H9 (cell line): ENCODE data around the gene S1PR2. TPM values are rescaled to one million over a fixed set of nuclear protein-coding genes. Genes with fewer than 3 reads are reported as not detected.

Experiments used
- DNase-seq: peaks from one replicate; pipeline ENCODE4 v3.0.0-alpha.2; 2017
- H2AFZ ChIP-seq: one replicate; pipeline ENCODE4 v1.6.1; 2013; ENCODE audit warnings: mild to moderate bottlenecking, low read length, control low read depth, moderate library complexity
- H2AK5ac ChIP-seq: 2 replicates; pipeline ENCODE4 v1.6.1; 2013; ENCODE audit warnings: low read length, control low read depth, mixed read lengths; ENCODE audit not compliant: insufficient read length
- H2BK120ac ChIP-seq: one replicate; pipeline ENCODE4 v1.6.1; 2013; ENCODE audit warnings: low read depth, mild to moderate bottlenecking, low read length, control low read depth, inconsistent platforms; ENCODE audit not compliant: poor library complexity, severe bottlenecking
- H2BK12ac ChIP-seq: 2 replicates; pipeline ENCODE4 v1.6.1; 2013; ENCODE audit warnings: low read length, control low read depth, mixed read lengths, low read depth; ENCODE audit not compliant: insufficient read length
- H2BK15ac ChIP-seq: 2 replicates; pipeline ENCODE4 v1.6.1; 2013; ENCODE audit warnings: low read depth, low read length, control low read depth
- H2BK20ac ChIP-seq: one replicate; pipeline ENCODE4 v1.6.1; 2013; ENCODE audit warnings: low read depth, mild to moderate bottlenecking, low read length, control low read depth, inconsistent platforms; ENCODE audit not compliant: poor library complexity, severe bottlenecking
- H2BK5ac ChIP-seq: 2 replicates; pipeline ENCODE4 v1.6.1; 2013; ENCODE audit warnings: low read length, control low read depth, mixed read lengths; ENCODE audit not compliant: insufficient read length
- H3K14ac ChIP-seq: 2 replicates; pipeline ENCODE4 v1.6.1; 2013; ENCODE audit warnings: low read length, control low read depth; ENCODE audit not compliant: insufficient read depth
- H3K18ac ChIP-seq: 2 replicates; pipeline ENCODE4 v1.6.1; 2013; ENCODE audit warnings: low read depth, mild to moderate bottlenecking, mixed read lengths, low read length, control low read depth; ENCODE audit not compliant: insufficient read length
- H3K23ac ChIP-seq: 2 replicates; pipeline ENCODE4 v1.6.1; 2013; ENCODE audit warnings: low read length, control low read depth, mixed read lengths, low read depth; ENCODE audit not compliant: insufficient read length
- H3K23me2 ChIP-seq: 2 replicates; pipeline ENCODE4 v1.6.1; 2013; ENCODE audit warnings: low read depth, mild to moderate bottlenecking, mixed read lengths, low read length, control low read depth; ENCODE audit not compliant: insufficient read length, poor library complexity, severe bottlenecking
- H3K27ac ChIP-seq: 2 replicates; pipeline ENCODE4 v1.5.1; 2013; ENCODE audit warnings: low read length, control low read depth, mixed read lengths, low read depth; ENCODE audit not compliant: insufficient read length
- H3K27me3 ChIP-seq: 2 replicates; pipeline ENCODE4 v1.6.1; 2013; ENCODE audit warnings: low read length, control low read depth, inconsistent platforms; ENCODE audit not compliant: insufficient read depth
- H3K4ac ChIP-seq: 2 replicates; pipeline ENCODE4 v1.6.1; 2013; ENCODE audit warnings: low read depth, mild to moderate bottlenecking, control low read depth, inconsistent platforms, low read length, moderate library complexity
- H3K4me1 ChIP-seq: 2 replicates; pipeline ENCODE4 v1.6.1; 2013; ENCODE audit warnings: low read length, control low read depth, inconsistent platforms; ENCODE audit not compliant: insufficient read depth
- H3K4me2 ChIP-seq: 2 replicates; pipeline ENCODE4 v1.6.1; 2013; ENCODE audit warnings: low read length, control low read depth, mixed read lengths; ENCODE audit not compliant: insufficient read length, insufficient read depth
- H3K56ac ChIP-seq: 2 replicates; pipeline ENCODE4 v1.6.1; 2013; ENCODE audit warnings: low read depth, mild to moderate bottlenecking, mixed read lengths, low read length, control low read depth; ENCODE audit not compliant: insufficient read length
- H3K79me1 ChIP-seq: 2 replicates; pipeline ENCODE4 v1.6.1; 2013; ENCODE audit warnings: low read depth, mild to moderate bottlenecking, moderate library complexity, low read length, control low read depth, inconsistent platforms; ENCODE audit not compliant: insufficient read depth, poor library complexity, severe bottlenecking
- H3K79me2 ChIP-seq: 2 replicates; pipeline ENCODE4 v1.6.1; 2013; ENCODE audit warnings: low read length, control low read depth, inconsistent platforms; ENCODE audit not compliant: insufficient read depth
- H3K9ac ChIP-seq: 2 replicates; pipeline ENCODE4 v1.6.1; 2013; ENCODE audit warnings: low read length, control low read depth, mixed read lengths; ENCODE audit not compliant: insufficient read length; ENCODE audit errors: extremely low read depth
- H3K9me3 ChIP-seq: one replicate; pipeline ENCODE4 v1.6.1; 2013; ENCODE audit warnings: low read depth, low read length, inconsistent platforms; ENCODE audit not compliant: control insufficient read depth
- H3T11ph ChIP-seq: one replicate; pipeline ENCODE4 v1.6.1; 2013; ENCODE audit warnings: mild to moderate bottlenecking, low read length, control low read depth, inconsistent platforms
- H4K20me1 ChIP-seq: one replicate; pipeline ENCODE4 v1.6.1; 2013; ENCODE audit not compliant: control insufficient read depth, insufficient read length, insufficient read depth
- H4K5ac ChIP-seq: 2 replicates; pipeline ENCODE4 v1.6.1; 2013; ENCODE audit warnings: low read depth, mild to moderate bottlenecking, mixed read lengths, low read length, control low read depth; ENCODE audit not compliant: insufficient read length
- H4K8ac ChIP-seq: replicated peaks from 2 replicates; pipeline ENCODE4 v1.6.1; 2013; ENCODE audit warnings: low read length, control low read depth, mixed read lengths, low read depth; ENCODE audit not compliant: insufficient read length
- H4K91ac ChIP-seq: 2 replicates; pipeline ENCODE4 v1.6.1; 2013; ENCODE audit warnings: low read depth, mild to moderate bottlenecking, moderate library complexity, mixed read lengths, low read length, control low read depth; ENCODE audit not compliant: insufficient read length
- H3K27ac Mint-ChIP-seq, 3 experiments: 2 replicates in 2 of 3; 3 replicates in 1 of 3; pipeline ENCODE4 v1.8.0; 2020 to 2021; ENCODE audit warnings: mixed read lengths in 3 of 3, mild to moderate bottlenecking in 1 of 3, moderate library complexity in 1 of 3
- H3K27me3 Mint-ChIP-seq: 2 replicates; pipeline ENCODE4 v1.8.0; 2021; ENCODE audit warnings: low read depth, mild to moderate bottlenecking, moderate library complexity, mixed read lengths
- H3K36me3 Mint-ChIP-seq, 3 experiments: 2 replicates in 2 of 3; 3 replicates in 1 of 3; pipeline ENCODE4 v1.8.0; 2020 to 2021; ENCODE audit warnings: low read depth in 3 of 3, mixed read lengths in 3 of 3; ENCODE audit not compliant: insufficient read depth in 1 of 3
- H3K4me1 Mint-ChIP-seq, 2 experiments: 2 replicates each; pipeline ENCODE4 v1.8.0; 2020; ENCODE audit warnings: mixed read lengths in 2 of 2
- H3K4me3 Mint-ChIP-seq, 2 experiments: 2 replicates in 1 of 2; 3 replicates in 1 of 2; pipeline ENCODE4 v1.8.0; 2020 to 2021; ENCODE audit warnings: mild to moderate bottlenecking in 2 of 2, mixed read lengths in 2 of 2, moderate library complexity in 1 of 2
- H3K9me3 Mint-ChIP-seq, 2 experiments: 2 replicates in 1 of 2; 3 replicates in 1 of 2; pipeline ENCODE4 v1.8.0; 2020; ENCODE audit warnings: mild to moderate bottlenecking in 2 of 2, mixed read lengths in 2 of 2, moderate library complexity in 1 of 2
- WGBS: extraction: QIAGEN DNeasy Blood & Tissue Kit; methylation state at CpG from one replicate; pipeline ENCODE4 v1.1.7; 2013; ENCODE audit warnings: missing lambda C conversion rate, low lambda C conversion rate, mixed read lengths; ENCODE audit not compliant: insufficient read length; ENCODE audit errors: extremely low coverage; 5-methylcytosine and 5-hydroxymethylcytosine counted together
- total RNA-seq: library from RNA; stranded (reverse); gene quantifications from 2 replicates; pipeline ENCODE4 v1.2.1, GENCODE V29; 2021
- TF ChIP-seq, protein P1 (sequence below): fragments of 200-600 bp; sonication (generic); conservative IDR thresholded peaks from 3 replicates; pipeline ENCODE4 v1.8.0; 2021; ENCODE audit warnings: antibody characterized with exemption, mild to moderate bottlenecking

Gene S1PR2
- total RNA-seq, 1 experiment from 2014 or later: 11.5 TPM

DNA sequence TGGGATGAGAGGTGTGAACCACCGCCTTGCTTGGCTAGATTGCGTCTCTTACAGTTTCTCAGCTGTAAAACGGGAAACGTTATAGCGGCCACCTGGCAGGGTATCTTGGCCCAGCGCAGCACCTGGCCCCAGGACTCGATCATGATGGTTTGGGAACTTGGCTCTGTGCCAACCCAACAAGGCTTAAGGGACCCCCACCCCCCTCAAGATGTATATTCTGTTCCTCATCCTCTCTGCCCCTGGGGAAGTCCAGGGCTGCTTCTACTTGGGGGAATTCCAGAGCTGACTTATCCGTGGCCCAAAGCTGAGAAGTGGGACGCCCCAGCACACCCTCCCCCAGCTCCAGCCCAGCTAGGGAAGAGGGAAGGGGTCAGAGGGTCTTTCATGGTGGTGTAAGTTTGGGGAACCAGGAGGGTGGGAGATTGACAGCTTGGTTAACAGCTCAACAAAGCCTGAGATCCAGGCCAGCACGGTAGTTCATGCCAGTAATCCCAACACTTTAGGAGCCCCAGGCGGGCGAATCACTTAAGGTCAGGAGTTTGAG, 40.5 kb upstream of the S1PR2 start:
- Histone ChIP-seq H2BK20ac (no peak overlapping the region), H3K14ac (no peak overlapping the region), H2AFZ (no peak overlapping the region), H2BK120ac (no peak overlapping the region), H3K23ac (no peak overlapping the region), H4K20me1 (no peaks in the 10 kb centered on the region), H3K4ac (no peak overlapping the region), H3K18ac (no peak overlapping the region), H3K9me3 (no peaks in the 10 kb centered on the region), H3K4me1 (no peaks in the 10 kb centered on the region), H3K27me3 (peaks cover 9% of the 10 kb centered on the region; the same call in 1 of the 2 replicates), H3K79me1 (no peaks in the 10 kb centered on the region), H3K4me2 (peak overlapping the region; percentile 64), H4K8ac (no peak overlapping the region), H4K91ac (no peak overlapping the region), H2AK5ac (no peak overlapping the region), H3K23me2 (peaks cover 6% of the 10 kb centered on the region), H3K27ac (no peak overlapping the region), H2BK5ac (no peak overlapping the region), H4K5ac (no peak overlapping the region), H3K56ac (no peak overlapping the region), H2BK12ac (no peak overlapping the region), H3T11ph (no peak overlapping the region), H3K9ac (no peak overlapping the region), H3K79me2 (no peaks in the 10 kb centered on the region), H2BK15ac (no peak overlapping the region)
- Mint-ChIP-seq H3K27ac (no peak overlapping the region), H3K36me3 (no peaks in the 10 kb centered on the region; a peak in 1 of 7 replicates), H3K27me3 (peaks cover 73% of the 10 kb centered on the region), H3K4me3 (peak overlapping the region; percentile 52 to 74; a peak in 4 of 5 replicates), H3K9me3 (no peaks in the 10 kb centered on the region), H3K4me1 (0 out of 4 replicates have a peak, but pooled peaks cover 0 to 6% of the 10 kb centered on the region in 2 experiments)
- no peak for DNase-seq
- no CpG with 5 or more reads among the region's 12 CpGs for WGBS
- TF ChIP-seq, protein P1, sequence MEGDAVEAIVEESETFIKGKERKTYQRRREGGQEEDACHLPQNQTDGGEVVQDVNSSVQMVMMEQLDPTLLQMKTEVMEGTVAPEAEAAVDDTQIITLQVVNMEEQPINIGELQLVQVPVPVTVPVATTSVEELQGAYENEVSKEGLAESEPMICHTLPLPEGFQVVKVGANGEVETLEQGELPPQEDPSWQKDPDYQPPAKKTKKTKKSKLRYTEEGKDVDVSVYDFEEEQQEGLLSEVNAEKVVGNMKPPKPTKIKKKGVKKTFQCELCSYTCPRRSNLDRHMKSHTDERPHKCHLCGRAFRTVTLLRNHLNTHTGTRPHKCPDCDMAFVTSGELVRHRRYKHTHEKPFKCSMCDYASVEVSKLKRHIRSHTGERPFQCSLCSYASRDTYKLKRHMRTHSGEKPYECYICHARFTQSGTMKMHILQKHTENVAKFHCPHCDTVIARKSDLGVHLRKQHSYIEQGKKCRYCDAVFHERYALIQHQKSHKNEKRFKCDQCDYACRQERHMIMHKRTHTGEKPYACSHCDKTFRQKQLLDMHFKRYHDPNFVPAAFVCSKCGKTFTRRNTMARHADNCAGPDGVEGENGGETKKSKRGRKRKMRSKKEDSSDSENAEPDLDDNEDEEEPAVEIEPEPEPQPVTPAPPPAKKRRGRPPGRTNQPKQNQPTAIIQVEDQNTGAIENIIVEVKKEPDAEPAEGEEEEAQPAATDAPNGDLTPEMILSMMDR: no peak
